RCC 7860 (cell line): ENCODE data around the gene ADAM22.
"Not testable (repeated sequence)": the region's sequence is repeated elsewhere in the genome, so short reads cannot be mapped to it uniquely, and the experiment has no call there.

Experiments used
- DNase-seq: peaks from one replicate; pipeline ENCODE4 v3.0.0-alpha.2; 2015; ENCODE audit warnings: low spot score
- FAIRE-seq: peaks from 2 replicates; lab custom pipeline; 2012; peaks lifted over from hg19 to GRCh38; lab: Jason Lieb, UNC

ADAM22 gene

GRCh38 chr7:87933953-87934698, at the start of gene ADAM22:
ADAM22 (plus strand) TSS chr7:87934251; CDS start chr7:87934466, 215 bp downstream.
- peak; percentile 55 for FAIRE-seq
- peak; percentile 90 for DNase-seq

GRCh38 chr7:87885018-87885417, 49.0 kb upstream of the ADAM22 start:
- DNase-seq (no peak), FAIRE-seq (no peak)

GRCh38 chr7:87886875-87887274, 47.2 kb upstream of the ADAM22 start:
- DNase-seq (peak; percentile 31), FAIRE-seq (peak; percentile 89)

- DNase-seq, result no peak
- no peak for FAIRE-seq
Observed at GRCh38 chr7:87895363-87895762, 38.7 kb upstream of the ADAM22 start.

- DNase-seq, result no peak
- no peak for FAIRE-seq
Observed at GRCh38 chr7:87899255-87899654, 34.8 kb upstream of the ADAM22 start.

GRCh38 chr7:87907136-87907906, 26.7 kb upstream of the ADAM22 start:
- not testable (repeated sequence) for DNase-seq, FAIRE-seq

GRCh38 chr7:87908814-87909213, 25.2 kb upstream of the ADAM22 start:
- not testable (repeated sequence) for FAIRE-seq, DNase-seq

- DNase-seq, result no peak
- no peak for FAIRE-seq
Observed at GRCh38 chr7:87912121-87912520, 21.9 kb upstream of the ADAM22 start.

GRCh38 chr7:87918740-87919139, 15.3 kb upstream of the ADAM22 start:
- no peak for FAIRE-seq
- DNase-seq, result no peak

- FAIRE-seq, result no peak
- no peak for DNase-seq
Observed at GRCh38 chr7:87919875-87920274, 14.2 kb upstream of the ADAM22 start.

- FAIRE-seq (no peak), DNase-seq (no peak)
Observed at GRCh38 chr7:87920578-87920977, 13.5 kb upstream of the ADAM22 start.

GRCh38 chr7:87922759-87923395, 11.2 kb upstream of the ADAM22 start:
- not testable (repeated sequence) for DNase-seq, FAIRE-seq

GRCh38 chr7:87926581-87927461, 7.2 kb upstream of the ADAM22 start:
- DNase-seq (peak; percentile 82), FAIRE-seq (peak; percentile 91)

- no peak for FAIRE-seq
Observed at GRCh38 chr7:87933605-87933952, 472 bp upstream of the ADAM22 start.

GRCh38 chr7:87934699-87935383, 790 bp downstream of the ADAM22 start:
- FAIRE-seq, result no peak
- no peak for DNase-seq

More at GRCh38 chr7:87933605-87933952, 472 bp upstream of the ADAM22 start:
- no peak for DNase-seq

GRCh38 chr7:87935384-87935706, 1.3 kb downstream of the ADAM22 start:
- no peak for FAIRE-seq
- DNase-seq, result no peak

GRCh38 chr7:87941138-87941537, 7.1 kb downstream of the ADAM22 start:
- DNase-seq, result no peak
- FAIRE-seq, result no peak

GRCh38 chr7:87944547-87944946, 10.5 kb downstream of the ADAM22 start:
- DNase-seq, result no peak
- FAIRE-seq, result no peak

GRCh38 chr7:87945926-87946325, 11.9 kb downstream of the ADAM22 start:
- DNase-seq, FAIRE-seq: not testable (repeated sequence)

GRCh38 chr7:87948371-87948770, 14.3 kb downstream of the ADAM22 start:
- FAIRE-seq (no peak), DNase-seq (no peak)
